Dermis blood vessel endothelial cell (primary cell): ENCODE results near the gene BRAP. TPM values are rescaled to one million over a fixed set of nuclear protein-coding genes. Genes with fewer than 3 reads are reported as not detected.
"Not testable (repeated sequence)": the region's sequence is repeated elsewhere in the genome, so short reads cannot be mapped to it uniquely, and the experiment has no call there.

Experiments used
- DNase-seq: peaks from one replicate; pipeline ENCODE4 v3.0.0; 2010
- total RNA-seq: library from RNA; depleted of rRNA; stranded (reverse); fragments of >200 nt; gene quantifications from 2 replicates; pipeline ENCODE4 v1.2.3, GENCODE V29; 2014

Gene BRAP
- total RNA-seq, 1 donor from 2014 or later, result 20.6 TPM

GRCh38 chr12:111672822-111673381 lies 12.9 kb downstream of the BRAP start:
- no peak for DNase-seq

DNA sequence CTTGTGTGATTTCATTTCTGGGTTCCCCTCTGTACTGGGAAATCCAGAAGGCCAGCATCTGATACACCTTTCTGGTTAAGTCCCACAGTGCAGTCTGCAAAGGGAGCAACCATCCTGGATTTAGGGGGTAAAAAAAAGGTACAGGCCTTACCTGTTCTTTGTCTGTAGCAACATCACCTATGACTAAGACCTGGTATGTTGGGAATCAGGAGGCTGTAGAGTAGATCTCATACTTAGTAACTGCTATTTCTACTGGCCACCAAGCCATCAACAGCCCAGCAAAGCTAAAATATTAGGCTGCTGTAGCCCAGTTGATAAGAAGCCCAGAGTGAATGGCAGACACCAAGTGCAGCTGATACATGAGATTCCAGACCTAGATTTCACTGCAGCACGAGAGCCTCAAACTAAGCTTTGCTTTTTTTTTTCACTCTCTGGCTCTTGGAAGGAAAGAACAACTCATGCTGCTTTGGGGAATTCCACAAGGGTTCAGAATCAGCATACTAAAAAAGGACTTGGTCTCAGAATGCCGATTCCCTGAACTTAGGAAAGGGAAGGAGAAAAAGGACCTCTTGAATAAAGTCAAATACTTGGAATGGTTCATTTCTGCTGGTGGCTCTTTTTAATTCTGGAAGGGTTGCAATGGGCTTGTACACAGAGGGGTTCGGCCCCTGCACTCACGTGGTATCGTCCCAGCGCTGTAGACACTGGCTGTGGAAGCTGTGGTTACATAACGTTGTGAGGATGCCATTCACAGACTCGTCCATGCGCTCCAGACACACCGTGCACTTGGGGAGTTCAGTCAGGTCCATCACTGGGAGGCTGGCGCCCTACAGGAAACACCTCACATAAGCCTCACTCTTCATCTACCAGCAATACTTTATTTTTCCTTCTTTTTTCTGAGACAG lies 20.5 kb downstream of the BRAP start:
- no peak for DNase-seq

DNA sequence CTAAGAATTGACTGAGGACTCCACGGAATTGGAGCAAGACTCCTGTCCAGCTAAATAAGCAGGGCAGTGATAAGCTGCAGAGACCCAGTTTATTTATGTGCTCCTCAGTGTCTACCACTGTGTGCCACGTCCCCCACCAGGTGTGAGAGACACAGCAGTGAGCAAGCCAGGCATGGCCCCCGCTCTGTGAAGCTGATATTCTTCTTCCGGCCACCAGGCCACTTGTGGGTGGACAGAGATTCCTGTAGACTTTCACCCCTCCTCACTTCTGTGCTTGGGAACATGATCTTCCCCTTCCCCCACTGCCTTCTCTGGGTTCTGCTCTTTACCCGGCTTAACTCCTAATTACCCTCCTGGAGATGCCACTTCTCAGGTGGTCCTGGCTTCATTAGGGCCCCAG lies 21.3 kb downstream of the BRAP start:
- no peak for DNase-seq

- no peak for DNase-seq
Observed at GRCh38 chr12:111656016-111656415, 29.7 kb downstream of the BRAP start.

DNA sequence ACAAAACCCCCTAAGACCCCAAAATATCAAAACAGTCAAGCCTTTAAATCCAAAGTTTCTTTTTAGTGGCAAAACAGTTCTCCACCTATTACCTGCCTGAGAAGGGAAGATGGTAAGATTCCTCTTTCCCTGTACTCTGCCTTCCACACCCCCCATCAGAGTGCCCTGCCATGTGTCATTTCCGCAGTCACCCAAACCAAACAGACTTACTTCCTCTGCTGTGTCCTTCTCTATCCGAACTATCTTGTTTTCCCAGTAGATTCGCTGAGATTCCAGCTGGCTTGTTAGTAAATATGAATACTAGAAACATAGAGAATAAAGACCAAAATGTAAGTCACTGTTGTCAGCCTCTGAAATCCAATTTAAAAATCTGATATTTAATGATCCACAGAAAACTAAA lies 30.4 kb downstream of the BRAP start:
- peak; percentile 36 for DNase-seq

DNA sequence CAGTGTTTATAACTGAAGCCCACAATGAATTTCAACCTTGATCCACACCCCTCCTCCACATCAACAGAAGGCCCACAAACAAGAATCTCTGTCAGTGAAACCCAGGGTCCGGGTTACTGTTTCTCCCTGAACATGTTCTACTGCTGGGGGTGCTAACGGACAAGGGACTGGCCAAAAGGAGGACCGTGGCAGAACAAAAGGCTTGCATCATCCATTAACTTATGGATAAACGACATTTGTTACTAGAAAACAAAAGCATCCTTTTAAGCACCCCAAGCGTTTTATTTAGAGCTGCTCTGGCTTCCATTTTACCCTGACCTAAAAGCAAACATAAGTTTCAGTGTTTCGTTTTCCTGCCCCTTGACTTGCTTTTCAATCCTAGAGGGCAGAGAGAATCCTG lies 32.2 kb downstream of the BRAP start:
- DNase-seq, result no peak

DNA sequence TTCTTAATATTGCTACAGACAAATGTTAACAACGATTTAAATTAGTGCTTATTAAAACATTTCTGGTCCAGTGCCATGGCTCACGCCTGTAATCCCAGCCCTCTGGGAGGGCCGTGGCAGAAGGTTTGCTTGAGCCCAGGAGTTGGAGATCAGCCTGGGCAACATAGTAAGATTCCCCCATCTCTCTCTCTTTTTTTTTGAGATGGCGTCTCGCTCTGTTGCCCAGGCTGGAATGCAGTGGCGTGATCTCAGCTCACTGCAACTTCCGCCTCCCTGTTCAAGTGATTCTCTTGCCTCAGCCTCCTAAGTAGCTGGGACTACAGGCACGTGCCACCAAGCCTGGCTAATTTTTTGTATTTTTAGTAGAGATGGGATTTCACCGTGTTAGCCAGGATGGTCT lies 33.2 kb downstream of the BRAP start:
- not testable (repeated sequence) for DNase-seq

GRCh38 chr12:111650912-111651311 lies 34.8 kb downstream of the BRAP start:
- DNase-seq, result no peak

DNA sequence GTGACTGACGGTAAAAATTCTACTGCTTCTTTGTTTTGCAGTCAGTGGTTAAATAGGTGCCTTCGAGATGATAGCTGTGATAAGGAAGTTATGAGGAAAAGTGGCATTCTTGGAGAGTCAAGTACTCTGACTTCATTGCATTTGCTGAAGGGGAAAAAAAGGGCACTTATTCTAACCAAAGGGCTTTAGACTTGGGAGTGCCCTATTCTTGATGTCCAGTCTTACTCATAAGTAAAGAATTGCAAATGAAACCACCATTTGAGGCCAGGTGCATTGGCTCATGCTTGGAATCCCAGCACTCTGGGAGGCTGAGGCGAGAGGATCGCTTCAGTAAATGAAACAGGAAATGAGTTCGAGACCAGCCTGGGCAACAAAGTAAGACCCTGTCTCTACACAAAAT lies 40.3 kb downstream of the BRAP start:
- peak; percentile 28 for DNase-seq

DNA sequence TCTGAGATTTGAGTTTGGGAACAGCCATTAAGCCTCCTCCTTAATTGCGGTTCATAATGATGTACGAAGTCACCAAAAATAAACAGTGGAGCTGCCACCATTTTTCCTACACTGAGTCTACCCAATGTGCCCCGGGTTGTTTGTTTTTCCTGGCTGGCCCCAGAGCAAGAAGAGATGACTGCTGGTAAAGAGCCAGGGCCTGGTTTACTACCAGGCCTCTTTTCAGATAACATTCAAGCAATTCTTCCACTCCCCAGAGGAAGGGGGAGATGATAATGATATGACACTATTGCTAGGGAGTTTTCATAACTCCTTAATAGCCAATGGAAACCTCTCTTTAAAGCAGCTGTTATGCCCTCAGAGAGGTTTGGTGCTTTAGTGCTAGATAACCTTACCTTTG lies 42.3 kb downstream of the BRAP start:
- DNase-seq, result no peak

DNA sequence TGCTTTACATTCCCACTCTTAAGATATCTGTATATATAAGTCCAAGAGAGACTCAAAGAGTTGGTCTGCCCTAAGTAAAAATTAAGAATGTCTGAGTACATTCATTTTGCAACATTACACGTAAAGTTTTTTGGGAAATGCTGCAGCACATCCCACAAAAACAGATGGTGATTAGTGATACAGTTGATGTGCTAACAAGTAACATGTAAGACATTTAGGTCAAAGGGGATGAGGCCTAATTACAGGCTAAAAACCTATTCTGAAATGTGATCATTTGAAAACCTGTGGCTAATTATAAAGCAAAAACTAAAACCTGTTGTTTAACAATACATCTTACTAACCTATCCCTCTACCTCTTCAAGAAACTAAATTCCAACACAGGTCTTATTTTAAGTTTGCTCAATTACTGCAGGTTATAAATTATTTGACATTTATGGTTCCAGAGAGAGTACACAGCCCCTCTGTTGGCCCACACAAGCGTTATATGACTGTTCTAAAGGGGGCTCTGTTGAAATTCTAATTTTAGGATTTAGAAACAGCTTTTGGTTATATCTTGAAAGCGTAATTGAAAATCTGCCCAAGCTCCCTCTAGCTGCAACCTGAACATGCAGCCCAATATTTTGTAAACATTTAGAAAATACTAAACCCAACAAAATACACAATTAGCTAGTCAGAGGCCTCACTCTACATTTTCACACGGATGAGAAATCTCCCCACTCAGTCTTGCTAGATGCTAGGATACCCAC lies 42.9 kb downstream of the BRAP start:
- DNase-seq, result no peak

DNA sequence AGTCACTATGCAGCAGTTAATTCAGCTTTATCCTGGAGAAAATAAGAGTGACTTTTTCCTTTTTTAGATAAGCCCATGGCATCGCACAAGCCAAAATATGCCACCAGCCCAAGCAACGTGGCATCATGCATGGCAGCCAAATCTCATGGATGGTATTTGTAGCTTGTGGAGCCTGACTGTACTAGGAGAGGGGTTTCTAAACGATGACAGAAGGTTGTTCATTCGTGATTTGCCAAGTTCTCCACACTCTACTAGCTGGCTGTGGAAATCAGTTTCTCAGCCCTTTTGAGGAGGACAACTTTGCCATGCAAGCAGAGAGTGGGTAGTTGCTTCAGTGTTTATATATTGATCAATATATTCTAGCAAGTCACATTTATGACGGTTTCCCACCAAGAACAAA lies 45.2 kb downstream of the BRAP start:
- no peak for DNase-seq

GRCh38 chr12:111638556-111638955 lies 47.2 kb downstream of the BRAP start:
- no peak for DNase-seq

DNA sequence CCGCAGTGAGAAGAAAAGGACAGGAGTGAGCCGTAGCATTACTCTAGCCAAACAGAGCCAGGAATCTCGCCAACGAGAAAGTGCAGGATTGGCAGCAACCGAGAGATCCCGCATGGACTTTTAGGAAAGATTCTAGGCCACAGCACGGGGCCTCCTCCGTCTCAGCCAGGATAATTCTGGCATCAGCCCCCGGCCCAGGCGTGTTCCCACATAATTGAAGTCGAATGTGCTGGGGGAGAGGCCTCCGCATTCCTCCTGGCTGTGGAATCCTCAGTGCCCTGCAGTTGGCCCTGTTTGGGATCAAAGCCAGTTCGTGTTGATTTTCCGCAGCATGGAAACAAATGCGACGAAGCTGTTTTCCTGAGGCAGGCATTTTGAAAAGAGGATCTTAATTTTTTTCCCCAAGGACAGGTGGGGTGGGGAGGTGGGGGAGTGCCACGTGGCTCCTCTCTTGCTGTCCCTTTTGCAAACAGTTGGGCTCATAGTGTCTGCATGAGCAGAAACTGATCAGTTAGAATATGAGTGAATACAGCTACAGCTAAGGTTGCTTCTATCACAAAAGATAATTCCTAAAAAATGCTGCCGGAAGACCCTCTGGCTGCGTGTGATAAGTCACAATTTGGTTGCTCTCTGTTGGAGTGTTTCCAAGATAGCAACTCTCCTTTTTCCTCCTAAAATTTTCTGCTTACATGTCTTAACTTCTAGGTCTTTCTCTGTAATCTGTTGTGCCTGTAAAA lies 49.4 kb downstream of the BRAP start:
- peak; percentile 52 for DNase-seq

GRCh38 chr12:111635524-111635923 lies 50.2 kb downstream of the BRAP start:
- peak; percentile 15 for DNase-seq

GRCh38 chr12:111628505-111629260 lies 57.1 kb downstream of the BRAP start:
- no peak for DNase-seq

DNA sequence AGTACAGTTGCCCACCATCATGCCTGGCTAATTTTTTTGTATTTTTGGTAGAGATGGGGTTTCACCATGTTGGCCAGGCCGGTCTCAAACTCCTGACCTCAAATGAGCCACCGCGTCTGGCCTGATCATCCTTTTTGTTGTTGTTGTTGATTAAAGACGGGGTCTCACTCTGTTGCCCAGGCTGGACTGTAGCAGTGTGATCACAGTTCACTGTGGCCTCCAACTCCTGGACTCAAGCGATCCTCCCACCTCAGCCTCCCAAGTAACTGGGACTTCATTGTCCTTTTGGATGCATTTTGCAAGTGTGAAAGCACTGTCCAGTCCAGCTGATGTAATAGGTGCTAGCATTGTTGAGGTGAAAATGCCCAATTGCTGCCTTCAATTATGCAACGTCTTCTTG lies 59.5 kb downstream of the BRAP start:
- no peak for DNase-seq

GRCh38 chr12:111624540-111624939 lies 61.2 kb downstream of the BRAP start:
- DNase-seq, result no peak

- not testable (repeated sequence) for DNase-seq
Observed at GRCh38 chr12:111617841-111618240, 67.9 kb downstream of the BRAP start.

- DNase-seq, result no peak
Observed at GRCh38 chr12:111616177-111616623, 69.6 kb downstream of the BRAP start.

GRCh38 chr12:111607239-111607638 lies 78.5 kb downstream of the BRAP start:
- DNase-seq, result peak; percentile 4

DNA sequence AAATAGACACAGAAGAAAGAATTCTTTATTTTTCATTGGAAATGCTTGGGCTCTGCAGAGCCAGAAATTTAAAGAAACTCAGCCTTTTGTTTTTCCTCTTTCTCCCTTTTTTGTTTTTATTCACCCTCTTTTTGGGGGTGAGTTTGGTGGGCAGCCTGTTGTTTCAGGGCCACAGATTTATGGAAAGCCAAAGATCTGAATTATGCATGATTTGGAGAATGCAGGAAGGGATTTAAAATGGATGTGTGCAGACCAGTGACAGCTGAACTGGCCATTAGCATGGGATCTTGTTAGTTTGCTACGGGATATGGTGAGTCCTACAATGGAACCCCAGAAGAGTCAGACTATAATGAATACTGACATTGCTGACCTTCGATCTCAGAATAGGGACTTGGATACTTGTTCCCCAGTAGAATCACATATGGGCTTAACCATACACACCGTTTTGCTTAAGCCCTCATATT lies 79.0 kb downstream of the BRAP start:
- DNase-seq, result no peak
